Measurements from ENCODE around the gene RCVRN.

RCVRN gene

DNA sequence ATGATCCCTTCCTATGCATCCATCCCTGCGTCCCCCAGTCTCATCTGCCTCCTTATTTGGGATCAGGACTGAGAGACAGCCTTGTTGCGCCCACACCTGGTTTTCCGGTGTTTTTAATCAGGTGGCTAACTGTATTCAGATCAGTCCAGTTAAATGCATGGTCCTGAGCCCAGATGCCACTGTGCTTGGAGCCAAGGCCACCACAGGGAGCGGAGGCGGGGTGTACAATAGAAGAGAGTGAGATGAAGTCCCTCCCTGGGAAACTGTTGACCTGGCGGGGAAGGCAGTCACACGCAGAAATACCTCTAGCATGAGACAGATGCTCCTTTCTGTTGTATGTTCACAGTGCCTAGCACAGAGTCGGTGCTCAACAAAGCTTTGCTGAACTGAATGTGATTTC is 6.3 kb downstream of the RCVRN start:
- no peak for DNase-seq (ENCODE audit: low read depth, low spot score)

DNA sequence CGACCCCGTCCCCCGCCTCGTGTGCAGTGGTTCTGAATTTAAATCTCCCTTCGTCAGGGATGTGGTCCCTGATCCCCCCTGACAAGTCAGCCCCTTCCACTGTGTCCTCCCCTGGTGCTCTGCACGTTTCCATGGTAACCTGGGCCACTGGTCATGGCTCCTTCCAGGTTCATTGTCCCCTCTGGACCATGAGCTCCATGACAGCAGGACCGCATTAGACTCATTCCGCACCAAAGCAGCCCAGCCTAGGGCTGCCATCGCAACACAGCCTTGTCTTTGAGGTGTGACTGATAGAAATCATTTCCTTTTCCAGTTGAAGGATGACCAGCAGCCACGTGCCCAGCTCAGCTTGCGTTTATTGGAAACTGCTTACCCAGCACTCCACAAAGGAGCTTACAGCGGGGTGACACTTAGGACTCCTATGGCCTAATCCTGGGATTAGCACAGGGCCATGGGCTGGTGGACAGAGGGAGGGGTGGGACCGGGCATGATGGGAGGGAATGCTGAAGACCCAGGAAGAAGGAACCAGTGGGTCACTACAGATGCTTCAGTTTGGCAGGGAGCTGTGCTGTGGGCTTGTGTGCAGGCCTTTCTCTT is 7.6 kb downstream of the RCVRN start:
- DNase-seq (ENCODE audit: low read depth, low spot score): no peak

DNA sequence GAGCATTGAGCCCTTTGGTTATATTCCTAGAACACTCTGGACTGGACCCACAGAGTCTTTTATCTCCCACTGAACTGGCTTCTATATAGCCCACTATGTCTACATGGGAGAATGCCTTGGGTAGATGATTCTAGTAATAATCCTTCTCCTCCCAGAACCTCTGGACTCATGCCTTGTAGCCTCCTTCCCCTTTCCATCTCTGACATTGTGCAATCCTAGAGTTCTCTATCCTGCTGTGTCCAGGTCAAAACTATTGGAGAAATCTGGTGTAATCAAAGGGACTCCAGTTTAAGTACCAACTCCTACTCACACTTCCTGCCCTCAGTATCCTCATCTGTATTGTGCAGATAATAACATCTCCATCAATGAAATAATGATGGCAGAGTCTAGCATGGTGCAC is 9.1 kb downstream of the RCVRN start:
- no peak for DNase-seq (ENCODE audit: low read depth, low spot score)

DNA sequence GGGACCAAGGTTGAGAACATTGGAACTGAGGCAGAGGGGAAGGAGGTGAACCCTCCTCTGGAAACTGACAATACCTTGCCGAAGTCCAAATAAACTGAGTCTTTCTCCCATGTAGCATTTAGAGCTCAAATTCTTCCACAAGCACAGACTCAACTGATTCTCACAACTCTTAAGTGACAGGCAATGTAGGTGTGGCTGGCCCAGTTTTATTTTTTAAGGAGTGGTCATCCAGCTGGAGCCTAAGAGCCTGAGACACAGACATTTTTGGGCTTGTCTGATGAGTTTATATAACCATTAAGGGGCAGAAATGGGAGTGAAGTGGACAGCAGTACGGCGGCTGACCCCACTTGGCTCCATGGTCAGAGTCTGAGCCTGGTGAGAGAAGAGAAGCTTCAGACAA is 10.8 kb downstream of the RCVRN start:
- DNase-seq (ENCODE audit: low read depth, low spot score): no peak

DNA sequence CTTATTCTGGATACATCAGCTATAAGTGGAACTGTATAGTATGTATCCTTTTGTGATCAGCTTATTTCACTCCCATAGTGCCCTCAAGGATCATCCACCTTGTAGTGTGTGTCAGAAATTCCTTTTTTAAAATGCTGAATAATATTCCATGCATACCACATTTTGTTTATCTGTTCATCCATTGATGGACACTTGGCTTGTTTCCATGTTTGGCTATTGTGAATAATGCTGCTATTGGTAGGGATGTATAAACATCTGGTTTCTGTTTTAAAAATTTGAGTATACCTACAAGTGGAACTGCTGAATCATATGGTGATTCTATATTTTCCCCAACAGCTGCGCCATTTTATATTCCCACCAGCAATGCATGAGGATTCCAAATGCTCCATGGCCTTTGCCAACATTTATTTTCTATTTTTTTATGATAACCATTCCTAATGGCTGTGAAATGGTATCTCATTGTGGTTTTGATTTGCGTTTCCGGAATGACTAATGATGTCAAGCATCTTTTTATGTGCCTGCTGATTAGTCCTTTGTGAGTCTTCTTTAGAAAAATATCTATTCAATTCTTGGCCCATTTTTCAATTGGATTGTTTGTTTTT is 11.6 kb downstream of the RCVRN start:
- no peak for DNase-seq (ENCODE audit: low read depth, low spot score)

DNA sequence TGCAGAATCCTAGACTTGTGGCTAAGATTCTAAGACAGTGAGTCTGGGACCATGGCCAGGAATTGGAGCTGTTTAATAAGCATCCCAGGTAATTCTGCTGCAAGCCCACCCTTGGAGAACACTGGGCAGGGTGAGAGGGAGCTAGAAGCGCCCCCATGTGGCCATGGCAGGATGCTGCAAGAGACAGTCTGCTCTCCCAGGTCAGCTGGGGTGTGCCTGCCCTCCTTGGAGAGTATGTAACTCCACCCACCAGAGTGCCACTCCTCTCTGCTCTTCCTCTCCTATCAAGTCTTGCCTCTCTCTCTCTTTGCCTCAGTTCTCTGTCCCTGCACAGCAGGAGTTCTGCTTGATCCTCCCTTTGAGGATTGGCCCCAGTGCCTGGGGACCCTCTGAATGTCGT is 14.9 kb downstream of the RCVRN start:
- DNase-seq (ENCODE audit: low read depth, low spot score): no peak

DNA sequence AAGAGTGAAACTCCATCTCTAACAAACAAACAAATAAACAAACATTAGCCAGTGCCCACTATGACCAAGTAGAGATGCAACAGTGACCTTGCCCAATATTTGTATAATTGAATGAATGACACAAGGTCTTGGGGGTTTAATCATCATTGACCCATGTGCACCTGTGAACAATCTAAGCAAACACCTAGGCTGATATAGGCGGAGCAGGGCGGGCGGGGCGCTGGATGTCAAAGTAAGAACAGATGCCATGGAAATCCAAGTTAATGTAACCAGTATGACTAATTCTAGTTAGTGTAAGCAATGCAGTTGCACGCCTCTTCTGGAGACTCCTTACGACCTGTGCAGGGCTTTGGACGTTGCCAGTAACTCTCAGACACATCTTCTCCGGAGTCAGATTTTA is 17.6 kb downstream of the RCVRN start:
- DNase-seq (ENCODE audit: low read depth, low spot score): no peak

DNA sequence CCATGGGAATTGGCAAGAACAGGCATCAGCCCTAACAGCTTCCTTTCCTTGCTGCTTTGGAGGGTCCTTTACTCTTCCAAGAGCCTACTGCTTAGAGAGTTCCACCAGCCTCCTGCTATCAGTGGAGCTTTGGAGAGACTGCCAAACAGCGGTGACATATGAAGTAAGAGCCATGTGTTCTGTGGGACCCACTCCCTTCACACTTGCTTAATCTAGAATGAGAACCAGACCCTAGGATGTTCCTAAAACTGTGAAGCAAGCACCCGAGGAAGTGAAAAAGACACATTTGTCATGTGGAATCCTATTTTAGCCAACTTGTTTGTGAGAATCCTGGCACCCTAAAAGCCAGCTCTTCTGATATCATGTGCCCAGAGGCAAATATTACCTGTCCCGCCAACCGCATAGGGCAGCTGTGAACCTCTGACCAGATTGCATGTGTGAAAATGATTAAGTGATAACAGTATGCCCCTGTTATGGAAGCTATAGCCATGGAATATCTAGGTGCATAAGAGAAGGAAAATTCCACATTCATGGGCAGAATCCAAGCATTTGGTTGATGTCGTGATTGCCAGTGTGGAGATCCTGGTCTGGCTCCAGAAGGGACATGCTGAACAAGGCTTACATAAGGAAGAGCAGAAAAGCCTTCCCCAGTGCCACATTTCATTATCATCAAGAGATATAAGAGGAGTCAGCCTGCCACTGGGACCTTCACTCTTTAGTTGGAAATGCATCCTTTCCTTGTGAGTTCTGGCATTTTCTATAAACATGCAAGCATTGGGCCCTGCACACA is 18.7 kb downstream of the RCVRN start:
- DNase-seq (ENCODE audit: low read depth, low spot score): no peak

DNA sequence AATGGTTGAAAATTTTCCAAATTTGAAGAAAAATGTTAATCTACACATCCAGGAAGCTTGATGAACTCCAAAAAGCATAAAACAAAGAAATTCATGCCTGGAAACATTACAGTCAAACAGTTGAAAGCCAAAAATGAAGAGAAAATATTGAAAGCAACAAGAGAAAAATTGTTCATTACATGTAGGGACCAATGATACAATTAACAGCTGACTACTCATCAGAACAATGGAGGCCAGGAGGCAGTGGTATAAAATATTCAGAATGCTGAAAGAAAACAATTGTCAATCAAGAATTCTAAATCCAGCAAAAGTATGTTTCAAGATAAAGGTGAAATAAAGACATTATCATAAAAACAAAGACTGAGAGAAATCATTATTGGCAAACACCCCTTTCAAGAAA is 21.6 kb downstream of the RCVRN start:
- DNase-seq (ENCODE audit: low read depth, low spot score): no peak

DNA sequence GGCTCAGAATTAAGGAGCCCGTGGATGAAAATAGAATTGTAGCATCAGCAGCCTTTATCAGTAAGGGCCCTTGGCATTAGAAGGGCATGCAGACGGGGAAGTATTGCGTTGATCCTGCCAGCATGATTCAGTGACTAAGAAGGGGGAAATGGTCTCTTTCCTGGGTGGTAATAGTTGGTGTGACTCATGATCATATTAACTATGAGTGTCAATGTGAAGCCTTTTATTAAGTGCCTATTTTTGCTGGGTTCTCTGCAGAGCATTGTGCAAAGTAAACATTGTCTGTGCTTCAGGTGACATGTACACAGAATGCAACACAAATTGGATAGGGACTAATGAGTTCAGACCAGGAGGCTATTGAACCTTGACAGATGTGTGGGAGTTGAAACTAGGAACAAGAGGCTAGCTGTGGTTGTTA is 24.5 kb downstream of the RCVRN start:
- no peak for DNase-seq (ENCODE audit: low read depth, low spot score)

DNA sequence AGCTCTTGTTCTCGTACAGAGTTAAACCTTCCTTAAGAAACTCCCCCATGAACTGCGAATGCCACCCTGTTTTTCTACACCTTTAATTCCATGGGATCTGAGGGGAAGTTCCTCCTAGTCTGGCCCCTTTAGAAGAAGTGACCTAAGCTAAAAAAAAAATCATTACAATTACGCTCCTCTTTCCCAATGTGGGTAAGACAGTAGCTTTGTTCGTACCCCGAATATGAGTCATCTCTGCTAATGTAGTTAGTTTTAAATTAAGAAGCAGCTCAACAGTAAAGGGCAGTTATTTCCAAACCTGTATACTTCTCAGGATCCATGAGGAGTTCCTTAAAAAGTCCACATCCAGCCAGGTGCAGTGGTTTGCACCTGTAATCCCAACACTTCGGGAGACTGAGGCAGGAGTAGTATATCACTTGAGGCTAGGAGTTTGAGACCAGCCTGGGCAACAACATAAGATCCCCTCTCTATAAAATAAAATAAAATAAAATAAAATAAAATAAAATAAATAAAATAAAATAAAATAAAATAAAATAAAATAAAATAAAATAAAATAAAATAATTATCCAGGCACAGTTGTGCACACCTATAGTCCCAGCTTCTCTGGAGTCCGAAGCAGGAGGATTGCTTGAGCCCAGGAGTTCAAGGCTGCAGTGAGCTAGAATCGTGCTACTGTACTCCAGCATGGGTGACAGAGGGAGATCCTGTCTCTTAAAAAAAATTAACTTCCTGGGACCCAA is 26.1 kb downstream of the RCVRN start:
- DNase-seq (ENCODE audit: low read depth, low spot score): no peak

DNA sequence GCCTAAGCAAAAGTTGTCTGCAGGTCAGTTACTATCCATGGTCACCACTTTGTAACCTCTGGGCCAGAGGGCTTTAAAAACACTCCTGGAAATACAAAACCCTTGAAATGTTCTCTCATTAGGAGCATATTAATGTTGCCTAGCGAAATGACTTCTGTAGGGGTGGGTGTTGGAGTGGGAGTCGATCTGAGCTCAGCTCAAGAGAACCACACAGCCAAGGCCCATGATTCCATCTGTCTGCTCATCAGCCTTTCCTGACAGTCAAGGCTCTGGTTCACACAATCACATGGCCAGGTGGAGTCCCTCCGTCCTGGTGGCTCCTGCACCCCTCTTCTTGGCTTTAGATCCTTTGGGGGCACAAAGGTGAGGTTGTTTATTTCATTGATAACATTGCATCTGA is 26.7 kb downstream of the RCVRN start:
- DNase-seq (ENCODE audit: low read depth, low spot score): no peak

DNA sequence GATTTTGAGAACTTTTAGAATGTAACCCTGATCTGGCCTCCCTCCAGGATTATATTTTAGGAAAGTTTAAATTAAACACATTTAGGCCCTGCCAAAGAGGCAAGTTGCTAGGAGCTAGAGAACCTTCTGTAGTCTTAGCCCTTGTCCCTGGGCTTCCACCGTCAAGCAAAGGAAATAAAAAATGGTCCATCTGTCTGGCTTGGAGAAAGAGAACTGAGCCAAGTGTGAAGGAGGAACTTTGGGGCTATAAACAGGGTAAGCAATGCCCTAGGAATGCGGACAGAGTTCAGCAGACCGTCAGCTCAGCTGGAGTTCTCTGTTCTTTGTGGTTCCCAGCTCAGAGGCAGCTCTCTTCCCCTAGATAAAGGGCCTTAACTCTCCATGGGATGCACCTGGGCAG is 29.6 kb downstream of the RCVRN start:
- DNase-seq (ENCODE audit: low read depth, low spot score): no peak

DNA sequence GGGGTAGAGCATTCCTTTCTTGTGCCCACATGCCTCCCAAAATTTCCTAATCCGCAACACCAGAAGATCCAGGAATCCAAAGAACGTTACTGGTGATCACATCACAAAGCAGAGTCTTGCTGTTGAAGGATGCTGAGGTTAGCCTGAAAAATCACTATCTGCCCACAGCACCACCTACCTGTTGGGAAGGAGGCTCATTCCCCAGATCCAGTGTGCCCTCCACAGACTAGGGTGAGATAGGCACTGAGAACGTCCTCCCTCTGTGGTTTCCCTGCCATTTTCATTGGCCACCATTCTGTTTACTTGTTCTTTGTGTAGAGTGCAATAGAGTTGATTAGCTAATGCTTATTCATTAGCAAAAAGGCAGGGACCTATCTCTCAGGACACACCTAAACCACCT is 30.3 kb downstream of the RCVRN start:
- DNase-seq (ENCODE audit: low read depth, low spot score): no peak

DNA sequence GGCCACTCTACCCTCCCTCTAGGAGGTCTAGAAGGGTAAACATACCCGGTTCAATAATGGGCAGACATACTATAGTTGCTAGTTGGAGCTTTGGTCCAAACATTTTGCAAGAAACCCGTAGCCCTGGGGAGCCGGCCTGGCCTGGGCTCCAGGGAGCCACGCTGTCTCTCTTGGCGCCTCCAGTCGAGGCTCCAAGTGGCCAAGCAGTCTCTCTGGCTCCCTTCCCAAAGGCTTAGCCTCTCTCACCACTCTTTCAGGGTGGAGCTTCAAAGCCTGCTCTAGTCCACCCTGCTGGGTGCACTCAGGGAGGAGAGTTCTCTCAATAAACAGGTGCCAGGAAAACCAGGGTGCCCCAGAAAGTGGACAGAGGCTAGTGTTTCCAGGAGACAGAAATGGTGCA is 32.2 kb downstream of the RCVRN start:
- no peak for DNase-seq (ENCODE audit: low read depth, low spot score)

DNA sequence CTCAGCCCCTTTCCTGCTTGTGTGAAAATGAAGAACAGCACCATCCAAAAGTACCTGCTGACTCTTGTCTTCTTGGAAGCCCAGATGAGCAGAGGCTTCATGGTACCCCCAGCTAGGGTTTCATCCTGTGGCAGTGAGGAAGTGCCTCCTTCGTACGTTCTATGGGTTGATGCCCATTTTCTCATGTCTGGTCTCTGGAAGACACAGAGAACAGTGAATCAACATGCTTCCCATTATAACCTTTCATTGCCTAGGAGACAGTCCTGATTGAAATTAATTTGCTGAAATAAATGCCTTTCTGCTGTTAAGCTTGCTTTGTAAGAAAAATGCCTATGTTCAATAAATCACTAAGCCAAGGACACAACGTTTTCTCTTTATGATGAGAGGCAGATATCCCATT is 36.5 kb downstream of the RCVRN start:
- no peak for DNase-seq (ENCODE audit: low read depth, low spot score)

DNA sequence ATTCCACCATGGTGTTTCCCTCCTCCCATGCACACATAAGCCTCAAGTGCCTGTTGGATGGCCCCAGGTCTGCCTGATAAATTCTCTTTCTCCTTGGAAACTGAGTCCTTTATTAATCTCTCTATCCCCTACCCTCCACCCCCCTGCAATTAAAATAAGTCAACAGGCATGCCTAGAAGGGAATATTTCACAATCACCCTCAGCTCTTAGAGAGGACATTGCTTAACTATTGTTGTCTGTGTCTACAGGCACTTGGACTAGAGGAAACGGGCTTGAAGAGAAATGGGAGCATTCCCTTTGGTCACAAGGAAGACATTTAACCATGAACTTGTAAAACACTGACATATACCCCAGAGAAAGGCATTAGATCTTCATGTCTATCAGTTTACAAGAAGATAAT is 39.5 kb downstream of the RCVRN start:
- DNase-seq (ENCODE audit: low read depth, low spot score): no peak

DNA sequence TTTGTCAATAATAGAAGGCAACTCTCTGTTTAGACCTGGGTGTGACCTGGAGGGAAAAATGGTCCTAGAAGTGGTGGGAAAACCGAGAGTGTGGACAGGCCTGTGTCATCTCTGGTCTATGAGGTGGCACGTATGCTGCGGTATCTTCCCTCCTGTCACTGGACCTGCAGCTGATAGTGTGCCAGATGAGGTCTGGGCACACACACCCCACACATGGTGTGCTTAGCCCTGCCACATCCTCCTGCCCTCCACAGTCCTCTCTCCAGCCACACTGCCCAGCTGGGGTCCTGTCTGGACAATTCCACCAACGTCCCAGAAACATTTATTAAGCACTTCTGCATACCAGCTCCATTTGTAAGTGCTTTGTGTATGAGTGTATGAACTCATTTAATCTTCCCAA is 42.1 kb downstream of the RCVRN start:
- no peak for DNase-seq (ENCODE audit: low read depth, low spot score)

DNA sequence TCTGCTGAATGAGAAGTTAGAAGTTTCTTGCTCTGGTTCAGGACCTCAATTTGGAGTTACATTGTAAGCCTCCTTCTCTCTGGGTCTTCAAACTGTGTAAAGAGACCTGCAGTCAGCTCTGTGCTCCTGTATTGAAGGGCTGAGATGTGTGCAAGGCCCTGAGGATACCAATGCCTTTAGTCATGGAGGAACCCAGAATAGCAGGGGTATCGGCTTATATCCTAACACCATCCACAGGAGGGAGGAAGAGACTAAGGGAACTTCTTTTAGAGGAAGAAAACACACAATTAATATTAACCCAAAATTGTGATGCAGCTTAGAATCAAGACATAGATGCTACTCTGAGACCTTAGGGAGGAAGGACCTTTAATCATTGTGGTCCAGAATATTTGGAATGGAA is 42.9 kb downstream of the RCVRN start:
- no peak for DNase-seq (ENCODE audit: low read depth, low spot score)

DNA sequence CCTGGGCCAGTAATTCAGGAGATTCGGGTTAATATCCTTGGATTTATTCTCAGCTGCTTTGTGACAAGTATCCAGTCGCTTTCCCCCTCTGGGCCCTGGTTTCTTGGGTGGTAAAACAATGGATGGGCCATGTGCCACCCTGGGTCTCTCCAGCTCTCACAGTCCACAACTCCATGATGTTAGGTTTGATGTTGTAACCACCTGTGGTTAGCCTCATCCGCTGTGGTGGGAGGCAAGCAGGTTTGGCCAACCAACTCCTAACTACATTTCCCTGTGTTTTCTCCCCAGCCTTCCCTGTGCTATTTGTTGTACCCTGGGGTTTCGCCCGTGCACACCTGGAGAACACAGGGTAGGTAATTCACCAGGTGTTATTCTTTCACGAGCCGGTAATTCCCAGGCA is 44.2 kb downstream of the RCVRN start:
- DNase-seq (ENCODE audit: low read depth, low spot score): no peak

DNA sequence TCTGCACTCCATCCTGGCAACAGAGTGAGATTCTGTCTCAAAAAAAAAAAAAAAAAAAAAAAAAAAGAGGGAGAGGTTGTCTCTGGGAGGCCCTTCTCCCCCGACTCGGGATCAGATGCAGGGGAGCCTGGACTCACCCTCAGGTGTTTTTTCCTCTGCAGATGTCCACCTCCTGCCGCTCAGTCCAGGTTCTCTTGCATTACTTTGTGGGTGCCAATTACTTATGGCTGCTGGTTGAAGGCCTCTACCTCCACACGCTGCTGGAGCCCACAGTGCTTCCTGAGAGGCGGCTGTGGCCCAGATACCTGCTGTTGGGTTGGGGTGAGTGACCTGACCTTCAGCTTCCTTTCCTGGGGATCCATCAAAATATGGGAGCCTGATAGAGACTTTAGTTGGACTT is 45.3 kb downstream of the RCVRN start:
- no peak for DNase-seq (ENCODE audit: low read depth, low spot score)

DNA sequence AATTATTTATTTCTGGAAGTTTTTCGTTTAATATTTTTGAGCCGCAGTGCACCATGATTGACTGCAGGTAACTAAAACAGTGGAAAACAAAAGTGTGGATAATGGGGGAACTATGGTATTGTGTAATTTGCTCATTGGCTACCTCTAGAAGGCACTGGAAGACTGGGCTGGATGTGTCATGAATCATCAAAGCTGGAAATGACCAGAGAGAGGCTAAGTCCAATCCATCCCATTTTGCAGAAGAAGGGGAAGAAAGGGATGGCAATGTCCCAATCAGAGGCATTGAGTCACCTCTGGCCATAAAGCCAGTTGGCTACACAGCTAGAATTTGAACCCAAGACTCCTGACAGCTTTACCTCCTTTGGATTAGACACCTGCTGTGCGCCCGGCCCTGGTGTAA is 50.0 kb downstream of the RCVRN start:
- no peak for DNase-seq (ENCODE audit: low read depth, low spot score)

DNA sequence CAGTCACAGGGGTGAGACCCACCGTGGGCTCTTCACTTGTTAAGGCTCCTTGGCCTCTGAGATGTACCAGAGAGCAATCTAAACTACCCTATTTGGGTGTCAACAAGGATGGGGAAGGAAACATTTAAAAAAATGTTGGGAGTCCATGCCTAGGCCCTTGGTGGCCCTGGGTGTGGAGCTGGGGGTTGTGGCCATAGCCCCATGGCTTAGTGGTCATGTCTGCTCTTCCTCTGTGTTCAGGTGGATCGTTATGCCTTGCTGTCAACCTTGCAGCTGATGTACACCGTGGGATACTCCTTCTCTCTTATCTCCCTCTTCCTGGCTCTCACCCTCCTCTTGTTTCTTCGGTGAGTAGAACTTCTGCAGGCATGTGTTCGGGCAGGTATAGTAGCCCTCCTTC is 50.8 kb downstream of the RCVRN start:
- no peak for DNase-seq (ENCODE audit: low read depth, low spot score)

Data from activated CD4-positive, CD25-positive, alpha-beta regulatory T cell treated with anti-CD3 and anti-CD28 coated beads, Interleukin-2, amount 50 U/mL, for 16 hours (primary cell).